ENCODE measurements around the gene ADCY9.

ADCY9 gene
- long read RNA-seq, partial matches to known transcripts, result 1 of 5 reads
- long read RNA-seq, other reads (novel, unspliced or antisense), result 3 of 5 reads

DNA sequence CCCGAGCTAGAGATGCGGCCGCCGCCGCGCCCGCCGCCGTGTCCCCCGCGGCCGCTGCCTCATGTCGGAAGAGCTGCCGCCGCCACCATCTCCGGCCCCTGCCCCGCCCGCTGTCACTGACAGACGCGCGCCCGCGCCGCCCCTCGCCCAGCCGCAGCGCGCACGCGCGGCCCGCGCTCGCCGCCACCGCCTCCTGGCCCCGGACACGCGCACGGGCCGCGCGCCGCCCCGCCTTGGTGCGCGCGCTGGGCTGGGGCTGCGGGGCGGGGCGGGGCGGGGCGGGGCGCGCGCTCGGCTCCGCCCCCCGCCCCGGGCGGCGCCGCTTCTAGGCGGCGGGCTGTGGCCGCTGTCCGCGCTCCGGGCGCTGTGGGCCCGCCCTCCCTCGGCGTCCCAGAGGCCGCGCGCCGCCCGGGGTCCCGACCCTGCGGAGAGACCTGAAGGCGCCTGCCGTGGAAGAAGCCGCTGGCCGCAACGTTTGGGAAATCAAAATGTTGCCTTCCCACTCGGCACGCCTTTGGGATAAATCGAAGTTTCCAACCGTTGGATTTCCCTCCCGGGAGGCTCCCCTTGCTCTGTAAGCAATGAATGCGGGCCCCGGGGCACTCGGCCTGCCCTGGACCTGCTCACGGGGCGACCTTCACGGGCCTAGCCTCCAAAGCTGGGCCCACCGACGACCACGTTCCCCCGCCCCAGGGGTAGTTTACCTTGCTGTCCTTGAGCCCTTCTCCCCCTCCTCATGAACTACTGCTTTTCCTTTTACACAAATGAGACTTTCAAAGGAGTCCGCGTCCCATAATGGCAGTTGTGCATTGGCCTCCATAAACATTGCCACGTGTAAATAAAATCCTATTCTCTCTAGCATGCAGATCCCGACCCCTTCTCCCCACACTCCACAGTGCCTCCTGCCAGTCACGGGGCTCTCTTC, at the start of gene ADCY9:
ADCY9 (minus strand) TSS at position 118 of the 925 bp plus-strand sequence. CDS start 1,000 bp downstream, outside the sequence.
- Histone ChIP-seq H3K4me3 (replicated peaks; ENCODE audit: insufficient read depth, low read length) (peak within 1 kb of the TSS; percentile 56), H3K27me3 (ENCODE audit: insufficient read depth, poor library complexity, severe bottlenecking) (no peaks in the 10 kb centered on the region), H3K27ac (replicated peaks) (no peak within 1 kb of the TSS)
- peak; percentile 53 to 57 for DNase-seq (ENCODE audit: low read depth in 1 of 2, low spot score in 1 of 2)
- TF ChIP-seq, protein P1, sequence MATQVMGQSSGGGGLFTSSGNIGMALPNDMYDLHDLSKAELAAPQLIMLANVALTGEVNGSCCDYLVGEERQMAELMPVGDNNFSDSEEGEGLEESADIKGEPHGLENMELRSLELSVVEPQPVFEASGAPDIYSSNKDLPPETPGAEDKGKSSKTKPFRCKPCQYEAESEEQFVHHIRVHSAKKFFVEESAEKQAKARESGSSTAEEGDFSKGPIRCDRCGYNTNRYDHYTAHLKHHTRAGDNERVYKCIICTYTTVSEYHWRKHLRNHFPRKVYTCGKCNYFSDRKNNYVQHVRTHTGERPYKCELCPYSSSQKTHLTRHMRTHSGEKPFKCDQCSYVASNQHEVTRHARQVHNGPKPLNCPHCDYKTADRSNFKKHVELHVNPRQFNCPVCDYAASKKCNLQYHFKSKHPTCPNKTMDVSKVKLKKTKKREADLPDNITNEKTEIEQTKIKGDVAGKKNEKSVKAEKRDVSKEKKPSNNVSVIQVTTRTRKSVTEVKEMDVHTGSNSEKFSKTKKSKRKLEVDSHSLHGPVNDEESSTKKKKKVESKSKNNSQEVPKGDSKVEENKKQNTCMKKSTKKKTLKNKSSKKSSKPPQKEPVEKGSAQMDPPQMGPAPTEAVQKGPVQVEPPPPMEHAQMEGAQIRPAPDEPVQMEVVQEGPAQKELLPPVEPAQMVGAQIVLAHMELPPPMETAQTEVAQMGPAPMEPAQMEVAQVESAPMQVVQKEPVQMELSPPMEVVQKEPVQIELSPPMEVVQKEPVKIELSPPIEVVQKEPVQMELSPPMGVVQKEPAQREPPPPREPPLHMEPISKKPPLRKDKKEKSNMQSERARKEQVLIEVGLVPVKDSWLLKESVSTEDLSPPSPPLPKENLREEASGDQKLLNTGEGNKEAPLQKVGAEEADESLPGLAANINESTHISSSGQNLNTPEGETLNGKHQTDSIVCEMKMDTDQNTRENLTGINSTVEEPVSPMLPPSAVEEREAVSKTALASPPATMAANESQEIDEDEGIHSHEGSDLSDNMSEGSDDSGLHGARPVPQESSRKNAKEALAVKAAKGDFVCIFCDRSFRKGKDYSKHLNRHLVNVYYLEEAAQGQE (IDR thresholded peaks at IDR 0.05; ENCODE audit: insufficient replicate concordance, low read depth), result no peak
- TF ChIP-seq POLR2AphosphoS5 (IDR thresholded peaks at IDR 0.05; ENCODE audit: low read depth) (no peak), SPI1 (IDR thresholded peaks at IDR 0.05; ENCODE audit: borderline replicate concordance, low read depth) (no peak), GABPA (IDR thresholded peaks at IDR 0.05; ENCODE audit: low read depth) (no peak)
- TF ChIP-seq, protein P2, sequence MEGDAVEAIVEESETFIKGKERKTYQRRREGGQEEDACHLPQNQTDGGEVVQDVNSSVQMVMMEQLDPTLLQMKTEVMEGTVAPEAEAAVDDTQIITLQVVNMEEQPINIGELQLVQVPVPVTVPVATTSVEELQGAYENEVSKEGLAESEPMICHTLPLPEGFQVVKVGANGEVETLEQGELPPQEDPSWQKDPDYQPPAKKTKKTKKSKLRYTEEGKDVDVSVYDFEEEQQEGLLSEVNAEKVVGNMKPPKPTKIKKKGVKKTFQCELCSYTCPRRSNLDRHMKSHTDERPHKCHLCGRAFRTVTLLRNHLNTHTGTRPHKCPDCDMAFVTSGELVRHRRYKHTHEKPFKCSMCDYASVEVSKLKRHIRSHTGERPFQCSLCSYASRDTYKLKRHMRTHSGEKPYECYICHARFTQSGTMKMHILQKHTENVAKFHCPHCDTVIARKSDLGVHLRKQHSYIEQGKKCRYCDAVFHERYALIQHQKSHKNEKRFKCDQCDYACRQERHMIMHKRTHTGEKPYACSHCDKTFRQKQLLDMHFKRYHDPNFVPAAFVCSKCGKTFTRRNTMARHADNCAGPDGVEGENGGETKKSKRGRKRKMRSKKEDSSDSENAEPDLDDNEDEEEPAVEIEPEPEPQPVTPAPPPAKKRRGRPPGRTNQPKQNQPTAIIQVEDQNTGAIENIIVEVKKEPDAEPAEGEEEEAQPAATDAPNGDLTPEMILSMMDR (IDR thresholded peaks at IDR 0.05; ENCODE audit: insufficient read depth, low read length), result no peak

DNA sequence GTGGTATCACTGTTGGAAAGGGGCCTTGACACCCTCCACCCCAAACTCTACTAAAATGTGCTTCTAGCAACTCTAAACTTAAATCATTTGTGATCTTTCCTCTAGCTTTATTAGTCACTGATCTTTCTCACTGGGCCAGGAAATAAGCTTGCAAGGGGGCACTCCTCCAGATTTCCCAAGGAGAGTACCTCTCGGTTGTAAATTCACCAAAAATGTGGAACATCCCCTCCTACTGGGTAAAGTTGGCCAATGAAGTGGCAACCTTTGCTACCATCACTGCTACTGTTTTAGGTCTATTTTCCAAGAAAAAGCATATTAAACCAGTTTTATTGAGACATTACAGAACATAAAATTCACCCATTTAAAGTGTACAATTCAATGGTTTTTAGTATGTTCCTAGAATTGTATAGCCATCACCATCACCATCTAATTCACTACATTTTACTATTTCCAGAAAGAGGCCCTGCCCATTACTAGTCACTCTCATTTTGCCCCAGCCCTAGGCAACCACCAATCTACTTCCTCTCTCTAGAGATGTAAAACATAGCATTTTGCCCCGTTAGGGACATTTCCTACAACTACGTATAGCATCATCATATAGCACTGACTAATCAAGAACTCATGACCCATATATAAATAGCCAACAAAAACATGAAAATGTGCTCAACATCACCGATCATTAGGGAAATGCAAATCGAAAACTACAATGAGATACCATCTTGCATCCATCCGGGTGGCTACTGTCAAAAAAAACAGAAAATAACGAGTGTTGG, 44.6 kb upstream of the ADCY9 start:
- Histone ChIP-seq H3K27ac (replicated peaks) (no peak overlapping the region), H3K4me3 (replicated peaks; ENCODE audit: insufficient read depth, low read length) (no peak overlapping the region), H3K27me3 (ENCODE audit: insufficient read depth, poor library complexity, severe bottlenecking) (no peaks in the 10 kb centered on the region)
- TF ChIP-seq, protein P1 (IDR thresholded peaks at IDR 0.05; ENCODE audit: insufficient replicate concordance, low read depth), result no peak
- TF ChIP-seq POLR2AphosphoS5 (IDR thresholded peaks at IDR 0.05; ENCODE audit: low read depth) (no peak), GABPA (IDR thresholded peaks at IDR 0.05; ENCODE audit: low read depth) (no peak), SPI1 (IDR thresholded peaks at IDR 0.05; ENCODE audit: borderline replicate concordance, low read depth) (no peak; the same call in 1 of the 2 replicates)
- TF ChIP-seq, protein P2 (IDR thresholded peaks at IDR 0.05; ENCODE audit: insufficient read depth, low read length), result no peak
- no peak for DNase-seq (ENCODE audit: low read depth in 1 of 2, low spot score in 1 of 2)

DNA sequence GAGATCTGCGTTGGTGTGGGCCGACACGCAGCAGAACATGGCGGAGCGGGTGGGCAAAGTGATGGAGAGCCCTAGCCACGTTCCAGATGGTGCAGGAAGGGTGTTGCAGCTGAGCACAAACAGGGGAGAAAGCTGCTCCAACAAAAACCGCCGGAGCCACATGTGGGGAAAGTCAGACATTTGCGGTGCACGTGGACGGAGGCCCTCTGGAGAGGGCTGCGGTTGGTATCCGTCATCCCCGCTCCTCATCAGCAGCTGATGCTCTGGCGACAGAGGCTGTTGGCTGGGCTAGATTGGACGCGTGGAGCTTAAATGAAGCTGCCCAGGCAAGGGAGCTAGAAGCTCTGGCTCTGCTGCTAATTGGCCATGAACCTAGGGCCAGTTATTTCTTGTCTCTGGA, 43.5 kb upstream of the ADCY9 start:
- no peak for DNase-seq (ENCODE audit: low read depth in 1 of 2, low spot score in 1 of 2)
- Histone ChIP-seq H3K4me3 (replicated peaks; ENCODE audit: insufficient read depth, low read length) (no peak overlapping the region), H3K27ac (replicated peaks) (no peak overlapping the region), H3K27me3 (ENCODE audit: insufficient read depth, poor library complexity, severe bottlenecking) (no peaks in the 10 kb centered on the region)
- TF ChIP-seq POLR2AphosphoS5 (IDR thresholded peaks at IDR 0.05; ENCODE audit: low read depth) (no peak), SPI1 (IDR thresholded peaks at IDR 0.05; ENCODE audit: borderline replicate concordance, low read depth) (no peak), GABPA (IDR thresholded peaks at IDR 0.05; ENCODE audit: low read depth) (no peak)
- TF ChIP-seq, protein P2 (IDR thresholded peaks at IDR 0.05; ENCODE audit: insufficient read depth, low read length), result no peak
- TF ChIP-seq, protein P1 (IDR thresholded peaks at IDR 0.05; ENCODE audit: insufficient replicate concordance, low read depth), result no peak
